ENCODE measurements around the gene ECI1. TPM values are rescaled to one million over a fixed set of nuclear protein-coding genes. Genes with fewer than 3 reads are reported as not detected.

ECI1 gene, protein sequence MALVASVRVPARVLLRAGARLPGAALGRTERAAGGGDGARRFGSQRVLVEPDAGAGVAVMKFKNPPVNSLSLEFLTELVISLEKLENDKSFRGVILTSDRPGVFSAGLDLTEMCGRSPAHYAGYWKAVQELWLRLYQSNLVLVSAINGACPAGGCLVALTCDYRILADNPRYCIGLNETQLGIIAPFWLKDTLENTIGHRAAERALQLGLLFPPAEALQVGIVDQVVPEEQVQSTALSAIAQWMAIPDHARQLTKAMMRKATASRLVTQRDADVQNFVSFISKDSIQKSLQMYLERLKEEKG
- total RNA-seq, result 10 to 100 TPM; 75.8 to 94.7 TPM
- polyA plus RNA-seq (2013, experiment 1 of 2), result 81.0 TPM
- polyA plus RNA-seq (2013, experiment 2 of 2), result 77.4 TPM
- long read RNA-seq, experiment 1, transcript ECI1-206 (6 exons, 961 nt), result minor isoform, 17 of 60 reads
- long read RNA-seq, experiment 1, transcript ECI1-201 (7 exons, 1,541 nt), result major isoform, 34 of 60 reads
- long read RNA-seq, experiment 1, partial matches to known transcripts, result 6 of 60 reads
- long read RNA-seq, experiment 1, other reads (novel, unspliced or antisense), result 2 of 60 reads
- long read RNA-seq, experiment 2, transcript ECI1-206 (6 exons, 961 nt), result minor isoform, 20 of 124 reads
- long read RNA-seq, experiment 2, transcript ECI1-201 (7 exons, 1,541 nt), result major isoform, 100 of 124 reads
- long read RNA-seq, experiment 2, partial matches to known transcripts, result 3 of 124 reads
- long read RNA-seq, experiment 2, other reads (novel, unspliced or antisense), result 1 of 124 reads
- long read RNA-seq, experiment 3, partial matches to known transcripts, result 2 of 3 reads
- long read RNA-seq, experiment 3, other reads (novel, unspliced or antisense), result 1 of 3 reads
- long read RNA-seq, experiment 4, partial matches to known transcripts, result 1 of 3 reads
- long read RNA-seq, experiment 4, other reads (novel, unspliced or antisense), result 1 of 3 reads

- TF ChIP-seq CTCF (conservative IDR thresholded peaks at IDR 0.05), result peak; percentile 80
- H3K27me3 Mint-ChIP-seq (ENCODE audit: insufficient read depth), result no peaks in the 10 kb centered on the region
- peaks cover 2% of the 10 kb centered on the region for H3K9me3 Mint-ChIP-seq
- H3K9me3 ChIP-seq (ENCODE audit: control insufficient read depth, low read length), result no peaks in the 10 kb centered on the region
- H3K4me3 Mint-ChIP-seq, result peak within 1 kb of the TSS; percentile 86
- peak within 1 kb of the TSS; percentile 78 for H3K27ac ChIP-seq (ENCODE audit: low read depth, low read length)
- peak within 1 kb of the TSS; percentile 87 for H3K9ac ChIP-seq (ENCODE audit: extremely low read depth, low read length, poor library complexity, severe bottlenecking)
- H3K4me1 Mint-ChIP-seq, result peaks cover 14% of the 10 kb centered on the region
- H3K4me3 ChIP-seq (ENCODE audit: low read length), result peak within 1 kb of the TSS; percentile 92
- 4 to 12% methylated on average over 32 to 88 of the region's 88 CpGs for WGBS, 2 experiments (ENCODE audit: insufficient coverage in 1 of 2, insufficient read length in 1 of 2)
- H3K36me3 ChIP-seq (ENCODE audit: control insufficient read depth, insufficient read depth, low read length), result peaks cover 52% of the 10 kb centered on the region
- H3K27ac Mint-ChIP-seq, result peak within 1 kb of the TSS; percentile 96
- DNase-seq, result peak; percentile 98
- H3K27me3 ChIP-seq (ENCODE audit: control insufficient read depth, insufficient read depth, low read length, poor library complexity, severe bottlenecking), result no peaks in the 10 kb centered on the region
- H3K36me3 Mint-ChIP-seq (ENCODE audit: low read depth), result peaks cover 49% of the 10 kb centered on the region
- peaks cover 7% of the 10 kb centered on the region for H3K4me1 ChIP-seq (ENCODE audit: control insufficient read depth, insufficient read depth, low read length)
These were observed at the start of gene ECI1 for GRCh38 chr16:2251296-2252111. ECI1 (minus strand) TSS chr16:2251587; CDS start chr16:2251566, 21 bp downstream.

DNA sequence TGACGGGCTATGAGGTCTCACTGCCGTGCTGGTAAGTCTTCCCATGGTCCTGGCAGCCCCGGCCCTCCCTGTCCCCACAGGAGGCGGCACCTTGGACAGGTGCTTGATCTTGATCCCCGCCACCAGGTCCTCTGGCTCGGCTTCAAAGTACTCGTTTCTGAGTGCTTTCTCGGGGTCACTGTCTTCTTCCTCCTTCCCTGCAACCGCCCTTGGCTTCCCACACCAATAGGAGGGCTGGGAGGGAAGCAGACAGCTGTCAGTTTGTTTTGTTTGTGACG lies 48.5 kb upstream of the ECI1 start:
- H3K36me3 ChIP-seq (ENCODE audit: control insufficient read depth, insufficient read depth, low read length), result no peaks in the 10 kb centered on the region
- no peak overlapping the region for H3K27ac ChIP-seq (ENCODE audit: low read depth, low read length)
- DNase-seq, result peak; percentile 56
- Mint-ChIP-seq H3K36me3 (ENCODE audit: low read depth) (no peaks in the 10 kb centered on the region), H3K9me3 (no peaks in the 10 kb centered on the region), H3K27ac (no peak overlapping the region), H3K4me1 (no peaks in the 10 kb centered on the region), H3K27me3 (ENCODE audit: insufficient read depth) (no peaks in the 10 kb centered on the region), H3K4me3 (no peak overlapping the region)
- H3K27me3 ChIP-seq (ENCODE audit: control insufficient read depth, insufficient read depth, low read length, poor library complexity, severe bottlenecking), result no peaks in the 10 kb centered on the region
- 82 to 86% methylated on average over 5 to 10 of the region's 10 CpGs for WGBS, 2 experiments (ENCODE audit: insufficient coverage in 1 of 2, insufficient read length in 1 of 2)
- no peaks in the 10 kb centered on the region for H3K4me1 ChIP-seq (ENCODE audit: control insufficient read depth, insufficient read depth, low read length)
- no peak overlapping the region for H3K9ac ChIP-seq (ENCODE audit: extremely low read depth, low read length, poor library complexity, severe bottlenecking)
- no peak for TF ChIP-seq CTCF (conservative IDR thresholded peaks at IDR 0.05)
- no peak overlapping the region for H3K4me3 ChIP-seq (ENCODE audit: low read length)
- H3K9me3 ChIP-seq (ENCODE audit: control insufficient read depth, low read length), result no peaks in the 10 kb centered on the region

All from endodermal cell (in vitro differentiated cells).